C4-2B (cell line): ENCODE measurements around the gene AQP9.

Source experiments
- CTCF ChIP-seq: fragments of 450-650 bp; conservative IDR thresholded peaks from 2 replicates; pipeline ENCODE4 v1.5.1; 2017; ENCODE audit warnings: mild to moderate bottlenecking
- ZFX ChIP-seq: fragments of 450-650 bp; IDR thresholded peaks from 2 replicates; pipeline ENCODE4 v1.6.1; 2017

- no peak for TF ChIP-seq CTCF
- TF ChIP-seq ZFX = no peak
Observed at GRCh38 chr15:58222679-58223078, 84.5 kb downstream of the AQP9 start.
